ENCODE results near the gene EIF4A3.

- no peak for TF ChIP-seq PKNOX1 (IDR thresholded peaks at IDR 0.05)
- TF ChIP-seq LEF1 (IDR thresholded peaks at IDR 0.05; ENCODE audit: borderline replicate concordance): no peak
- no peak for TF ChIP-seq SP1 (IDR thresholded peaks at IDR 0.05)
- no peak for TF ChIP-seq FOXM1 (IDR thresholded peaks at IDR 0.05; ENCODE audit: borderline replicate concordance)
- TF ChIP-seq BHLHE40 (IDR thresholded peaks at IDR 0.05; ENCODE audit: borderline replicate concordance): no peak
- no peak for TF ChIP-seq ZNF384 (IDR thresholded peaks at IDR 0.05)
- no peak for TF ChIP-seq FOXA1 (IDR thresholded peaks at IDR 0.05)
- TF ChIP-seq TARDBP (IDR thresholded peaks at IDR 0.05): no peak
- TF ChIP-seq SUZ12 (IDR thresholded peaks at IDR 0.05): no peak
- TF ChIP-seq NFRKB (IDR thresholded peaks at IDR 0.05): no peak
These were observed 59.3 kb downstream of the EIF4A3 start for GRCh38 chr17:80087346-80088265.
